LoVo (cell line): Measurements from ENCODE around the gene KCNN4.
"Not testable (repeated sequence)": the region's sequence is repeated elsewhere in the genome, so short reads cannot be mapped to it uniquely, and the experiment has no call there.

Experiments
- DNase-seq: peaks from one replicate; pipeline ENCODE4 v3.0.0-alpha.2; 2016; ENCODE audit warnings: low spot score

KCNN4 gene

GRCh38 chr19:43780706-43781525 is at the start of gene KCNN4:
Gene KCNN4 (minus strand): TSS chr19:43780973. CDS start chr19:43780861, 112 bp downstream.
- DNase-seq: peak; percentile 33

GRCh38 chr19:43826787-43827754 is 46.3 kb upstream of the KCNN4 start, which contains the start of gene ZNF283:
Gene ZNF283 (plus strand): TSS chr19:43827321. CDS start chr19:43833505, 6,184 bp downstream.
- DNase-seq: peak; percentile 91

GRCh38 chr19:43824572-43824971 is 43.8 kb upstream of the KCNN4 start:
- not testable (repeated sequence) for DNase-seq

DNA sequence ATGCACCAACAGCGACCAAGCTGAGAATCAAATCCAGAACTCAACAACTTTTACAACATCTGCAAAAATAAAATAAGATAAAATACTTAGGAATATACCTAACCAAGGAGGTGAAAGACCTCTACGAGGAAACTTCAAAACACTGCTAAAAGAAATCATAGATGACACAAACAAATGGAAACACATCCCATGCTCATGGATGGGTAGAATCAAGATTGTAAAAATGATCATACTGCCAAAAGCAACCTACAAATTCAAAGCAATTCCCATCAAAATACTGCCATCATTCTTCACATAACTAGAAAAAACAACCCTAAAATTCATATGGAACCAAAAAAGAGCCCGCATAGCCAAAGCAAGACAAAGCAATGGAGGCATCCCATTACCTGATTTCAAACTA is 43.1 kb upstream of the KCNN4 start:
- not testable (repeated sequence) for DNase-seq

DNA sequence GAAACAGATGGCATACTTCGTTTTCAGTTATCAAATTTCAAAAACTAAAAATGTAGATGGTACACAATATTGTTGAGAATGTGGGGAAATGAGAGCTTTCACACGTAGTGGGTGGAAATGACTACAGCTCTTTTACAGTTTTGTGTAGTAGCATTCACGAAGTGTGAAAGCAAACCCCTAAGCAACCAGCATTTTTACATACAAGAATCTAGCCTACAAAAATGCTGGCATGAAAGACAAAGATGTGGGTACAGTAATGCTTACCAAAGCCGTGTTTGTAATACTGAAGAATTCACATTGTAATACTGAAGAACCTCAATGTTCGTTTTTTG is 40.1 kb upstream of the KCNN4 start:
- no peak for DNase-seq

DNA sequence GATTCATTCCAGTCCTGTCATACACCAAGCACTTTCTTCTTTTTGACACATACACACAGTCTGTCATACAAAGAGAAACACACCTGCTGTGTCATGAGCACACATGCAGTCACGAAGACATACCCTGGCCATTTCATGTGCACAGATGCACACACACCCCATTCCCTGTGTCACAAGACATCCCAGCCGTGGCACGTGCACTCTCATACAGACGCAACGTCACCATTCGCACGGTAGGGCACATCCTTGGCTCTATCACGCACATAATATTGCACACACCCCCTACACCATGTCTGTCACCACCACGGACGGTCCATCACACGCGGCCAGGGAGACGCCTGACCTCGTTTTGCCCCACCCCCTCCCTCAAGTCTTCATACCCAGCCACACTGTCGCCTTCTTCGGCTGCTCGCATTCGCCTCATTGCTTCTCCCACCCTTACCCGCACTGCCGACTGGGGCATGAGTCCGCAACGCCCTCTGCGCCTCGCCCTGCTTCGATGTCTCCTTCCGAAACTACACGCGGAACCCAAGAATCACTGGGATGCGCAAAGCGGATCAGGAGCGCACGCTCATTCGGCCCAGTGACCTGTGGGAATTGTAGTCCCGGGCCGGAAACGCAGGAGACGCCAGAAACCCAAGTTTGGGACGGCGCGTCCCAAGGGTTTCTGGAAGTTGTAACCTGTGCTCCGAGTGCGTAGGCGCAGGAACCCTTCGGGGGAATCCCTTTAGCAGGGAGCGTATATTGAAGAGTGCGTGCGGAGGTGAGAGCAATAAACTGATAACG is 39.5 kb upstream of the KCNN4 start:
- no peak for DNase-seq

- DNase-seq: no peak
Measured at GRCh38 chr19:43818500-43818899, 37.7 kb upstream of the KCNN4 start.

DNA sequence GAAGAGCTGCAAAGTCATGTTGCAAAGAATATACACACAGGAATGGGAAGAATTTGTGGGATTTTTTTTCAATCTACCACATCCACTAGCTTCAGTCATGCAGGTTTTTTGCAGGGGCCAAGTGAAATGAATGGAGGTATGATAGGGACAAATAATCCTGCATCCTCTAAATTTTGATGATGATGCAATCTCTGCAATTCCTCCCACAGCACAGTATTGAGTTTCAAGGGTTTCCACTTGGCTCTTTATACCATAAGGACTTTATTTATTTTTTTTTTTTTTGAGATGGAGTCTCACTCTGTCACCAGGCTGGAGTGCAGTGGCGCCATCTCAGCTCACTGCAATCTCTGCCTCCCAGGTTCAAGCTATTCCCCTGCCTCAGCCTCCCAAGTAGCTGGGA is 36.7 kb upstream of the KCNN4 start:
- DNase-seq: not testable (repeated sequence)

DNA sequence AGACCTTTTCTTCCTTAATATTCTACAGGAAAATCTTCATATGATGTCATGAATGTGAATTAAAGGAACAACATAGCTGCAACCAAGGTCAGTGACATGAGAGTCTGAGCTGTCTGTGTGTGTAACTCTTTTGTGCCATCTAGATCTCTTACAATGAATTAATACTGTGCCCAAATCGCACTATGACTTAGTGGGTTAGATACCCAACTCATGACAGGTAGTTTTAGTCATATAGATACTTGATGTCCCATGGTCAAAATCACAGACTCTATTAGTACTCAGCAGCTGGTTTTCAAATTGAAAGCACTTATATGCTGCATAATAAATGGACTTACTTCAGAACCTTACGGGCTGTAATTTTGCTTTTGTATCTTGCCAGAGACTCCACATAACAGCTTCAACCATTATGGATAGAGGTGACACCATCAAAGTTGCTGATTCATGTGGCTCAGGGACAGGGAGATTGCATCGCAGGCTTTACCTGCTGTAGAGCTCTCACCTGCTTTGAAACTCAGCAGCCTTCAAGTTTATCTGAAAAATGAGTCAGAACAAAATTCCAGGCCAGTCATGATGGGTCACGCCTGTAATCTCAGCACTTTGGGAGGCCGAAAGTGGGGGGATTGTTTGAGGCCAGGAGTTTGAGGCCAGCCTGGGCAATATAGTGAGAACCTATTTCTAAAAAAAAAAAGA is 34.0 kb upstream of the KCNN4 start:
- DNase-seq: no peak

DNA sequence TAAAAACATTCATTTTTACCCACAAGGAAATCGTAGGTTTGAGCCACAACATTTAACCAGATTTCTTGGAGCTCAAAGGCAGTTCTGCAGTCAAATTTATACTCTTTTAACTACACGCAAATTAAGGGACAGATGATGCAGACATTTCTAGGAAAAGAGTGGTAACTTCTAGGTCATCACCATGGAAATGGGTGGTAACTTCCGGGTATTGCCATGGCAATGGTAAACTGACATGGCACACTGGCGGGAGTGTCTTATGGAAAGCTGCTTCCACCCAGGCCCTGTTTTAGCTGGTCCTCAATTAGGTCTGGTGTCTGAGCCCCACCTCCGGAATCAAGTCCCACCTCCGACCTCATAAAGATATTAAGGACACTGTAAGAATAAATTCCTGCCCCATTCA is 31.9 kb upstream of the KCNN4 start:
- DNase-seq: no peak

DNA sequence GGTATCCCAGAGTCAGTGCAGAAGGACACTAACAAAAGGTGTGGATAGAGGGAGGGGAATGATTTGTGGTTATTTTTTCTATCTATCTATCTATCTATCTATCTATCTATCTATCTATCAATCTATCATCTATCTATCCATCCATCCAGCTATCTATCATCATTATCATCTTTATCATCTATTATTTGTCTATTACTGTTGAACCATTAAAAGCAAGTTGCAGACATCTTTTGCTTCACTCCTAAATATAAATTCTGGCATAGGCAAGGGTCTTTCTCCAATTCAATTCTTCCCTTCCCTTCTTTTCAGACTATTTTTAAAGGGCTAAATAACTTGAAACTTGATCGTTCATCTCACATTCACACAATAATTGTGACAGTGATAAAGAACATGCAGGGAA is 31.5 kb upstream of the KCNN4 start:
- no peak for DNase-seq

DNA sequence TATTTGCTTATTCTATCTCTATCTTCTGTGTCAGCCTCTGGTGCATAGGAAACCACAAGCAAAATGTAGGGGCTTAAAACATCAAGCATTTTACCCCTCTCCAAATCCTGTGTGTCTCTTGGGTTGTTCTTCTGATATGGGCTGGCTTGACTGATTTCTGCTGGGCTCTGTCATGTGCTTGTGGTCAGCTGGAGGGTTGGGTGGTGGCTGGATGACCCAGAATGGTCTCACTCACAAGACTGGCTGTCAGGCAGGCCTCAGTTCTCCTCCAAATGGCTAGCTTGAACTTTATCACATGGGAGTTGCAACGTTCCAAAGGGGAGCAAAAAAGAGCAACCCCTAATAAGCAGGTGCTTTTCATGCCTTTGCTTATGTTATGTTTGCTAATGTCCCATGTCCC is 31.1 kb upstream of the KCNN4 start:
- no peak for DNase-seq

DNA sequence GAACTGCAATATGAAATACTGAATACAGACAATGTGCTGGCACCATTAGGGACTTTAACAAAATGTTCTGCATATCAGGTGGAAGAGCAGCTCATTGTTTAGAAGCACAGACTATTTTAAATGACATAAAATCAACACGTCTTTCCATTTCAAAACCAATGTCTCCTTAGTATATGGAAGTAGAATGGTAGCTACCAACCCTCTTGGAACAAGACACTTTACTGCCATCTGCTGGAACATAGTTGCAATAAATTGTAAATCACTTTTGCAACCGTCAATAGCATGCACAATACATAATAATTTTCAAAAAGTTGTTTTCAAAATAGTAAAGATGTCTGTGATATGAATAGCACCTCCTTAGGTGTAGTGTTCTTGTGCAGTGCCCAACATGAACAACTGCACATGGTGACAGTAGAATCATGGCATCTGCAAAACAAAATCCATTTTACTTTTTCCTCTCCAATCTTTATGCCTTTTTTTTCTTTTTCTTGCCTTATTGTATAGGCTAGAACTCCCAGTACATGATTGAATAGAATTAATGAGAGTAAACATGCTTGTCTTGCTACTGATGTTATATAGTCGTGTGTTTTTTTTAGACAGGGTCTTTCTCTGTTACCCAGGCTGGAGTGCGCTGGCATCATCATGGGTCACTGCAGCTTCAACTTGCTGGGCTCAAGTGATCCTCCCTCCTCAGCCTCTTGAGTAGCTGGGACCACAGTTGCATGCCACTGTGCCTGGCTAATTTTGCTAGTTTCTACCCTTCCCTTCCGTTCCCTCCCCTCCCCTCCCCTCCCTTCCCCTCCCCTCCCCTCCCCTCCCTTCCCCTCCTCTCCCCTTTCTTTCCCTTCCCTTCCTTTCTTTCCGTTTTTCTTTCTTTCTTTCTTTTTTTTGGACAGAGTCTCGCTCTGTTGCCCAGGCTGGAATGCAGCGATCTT is 29.3 kb upstream of the KCNN4 start:
- DNase-seq: peak; percentile 61

GRCh38 chr19:43807651-43808050 is 26.9 kb upstream of the KCNN4 start:
- DNase-seq: no peak

- DNase-seq: no peak
Measured at GRCh38 chr19:43806848-43807247, 26.1 kb upstream of the KCNN4 start.

GRCh38 chr19:43806401-43806800 is 25.6 kb upstream of the KCNN4 start:
- DNase-seq: not testable (repeated sequence)

DNA sequence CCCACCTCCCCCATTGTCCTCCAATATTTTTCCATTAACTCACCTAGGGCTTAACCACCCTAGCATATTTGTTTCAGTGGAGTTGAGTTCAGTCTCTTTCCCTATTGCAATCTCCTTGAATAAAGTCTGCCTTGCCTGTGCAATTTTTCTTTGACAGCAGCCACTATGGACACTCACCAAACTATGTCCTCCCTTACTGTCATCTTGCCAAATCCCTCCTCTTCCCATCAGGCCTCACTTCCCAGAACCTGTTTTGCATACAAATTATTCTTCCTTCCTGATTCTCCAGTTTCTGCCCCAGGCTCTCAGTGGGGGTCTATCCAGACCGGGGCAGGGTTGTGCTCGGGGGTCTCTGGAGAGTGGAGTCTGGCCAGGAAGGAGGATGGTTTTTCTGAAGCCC is 23.7 kb upstream of the KCNN4 start:
- DNase-seq: no peak

- DNase-seq: no peak
Measured at GRCh38 chr19:43802216-43802951, 21.6 kb upstream of the KCNN4 start, which contains the start of gene LYPD5. Gene LYPD5 (minus strand): TSS chr19:43802447. CDS start chr19:43802380, 67 bp downstream.

DNA sequence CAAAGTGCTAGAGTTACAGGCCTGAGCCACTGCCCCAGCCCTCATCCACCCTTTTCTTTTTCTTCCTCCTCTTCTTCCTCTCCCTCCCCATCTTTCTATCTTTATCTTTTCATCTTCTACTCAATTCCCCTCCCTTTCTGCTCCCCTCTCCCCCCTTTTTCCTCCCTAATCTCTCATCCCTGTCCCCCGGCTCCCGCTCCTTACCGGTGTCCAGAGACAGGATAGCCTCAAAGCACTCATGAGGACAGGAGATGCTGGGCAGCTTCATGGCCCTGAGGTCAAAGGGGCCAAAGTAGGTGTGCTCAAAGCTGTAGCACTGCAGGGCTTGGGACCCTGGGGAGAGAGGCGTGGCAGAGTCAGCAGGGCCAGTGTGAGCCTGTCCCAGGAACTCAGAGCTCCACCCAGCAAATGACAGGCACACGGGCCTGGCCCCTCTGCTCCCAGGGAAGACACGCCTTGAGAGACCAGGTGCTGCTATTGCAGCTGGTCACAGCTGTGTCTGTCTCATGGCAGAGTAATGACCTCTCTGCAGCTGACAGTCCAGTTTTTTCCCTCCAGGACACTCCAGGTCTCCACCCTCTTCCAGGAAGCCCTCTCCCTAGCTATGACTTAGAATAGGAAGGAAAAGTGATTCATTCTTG is 18.8 kb upstream of the KCNN4 start:
- peak; percentile 30 for DNase-seq
